ENCODE results near the gene MMP14.

The MMP14 gene

DNA sequence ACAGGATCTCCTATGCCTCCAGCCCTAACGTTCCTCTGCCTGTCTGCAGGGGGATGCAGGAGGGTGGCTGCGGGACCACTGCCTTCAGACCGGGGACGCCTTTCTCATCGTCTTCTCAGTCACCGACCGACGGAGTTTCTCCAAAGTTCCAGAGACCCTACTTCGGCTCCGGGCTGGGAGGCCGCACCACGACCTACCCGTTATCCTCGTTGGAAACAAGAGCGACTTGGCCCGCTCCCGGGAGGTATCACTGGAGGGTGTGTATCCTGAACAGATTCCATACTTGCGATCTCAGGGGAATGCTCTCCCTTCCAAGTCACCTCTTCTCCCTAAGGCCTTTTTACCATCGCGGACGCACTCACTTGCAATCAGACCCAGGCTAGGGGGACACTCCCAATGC, 49.6 kb downstream of the MMP14 start:
- H3K4me3 Mint-ChIP-seq = peak overlapping the region; percentile 71
- intact Hi-C loops (cut with micrococcal nuclease) = no loop called here
- peaks cover 52% of the 10 kb centered on the region for H3K4me1 Mint-ChIP-seq (ENCODE audit: low read depth)
- peak overlapping the region; percentile 6 for H3K27ac Mint-ChIP-seq
- peaks cover 32% of the 10 kb centered on the region for H3K27me3 Mint-ChIP-seq
- no peaks in the 10 kb centered on the region for H3K36me3 Mint-ChIP-seq (ENCODE audit: low read depth)
- no peaks in the 10 kb centered on the region for H3K9me3 Mint-ChIP-seq

DNA sequence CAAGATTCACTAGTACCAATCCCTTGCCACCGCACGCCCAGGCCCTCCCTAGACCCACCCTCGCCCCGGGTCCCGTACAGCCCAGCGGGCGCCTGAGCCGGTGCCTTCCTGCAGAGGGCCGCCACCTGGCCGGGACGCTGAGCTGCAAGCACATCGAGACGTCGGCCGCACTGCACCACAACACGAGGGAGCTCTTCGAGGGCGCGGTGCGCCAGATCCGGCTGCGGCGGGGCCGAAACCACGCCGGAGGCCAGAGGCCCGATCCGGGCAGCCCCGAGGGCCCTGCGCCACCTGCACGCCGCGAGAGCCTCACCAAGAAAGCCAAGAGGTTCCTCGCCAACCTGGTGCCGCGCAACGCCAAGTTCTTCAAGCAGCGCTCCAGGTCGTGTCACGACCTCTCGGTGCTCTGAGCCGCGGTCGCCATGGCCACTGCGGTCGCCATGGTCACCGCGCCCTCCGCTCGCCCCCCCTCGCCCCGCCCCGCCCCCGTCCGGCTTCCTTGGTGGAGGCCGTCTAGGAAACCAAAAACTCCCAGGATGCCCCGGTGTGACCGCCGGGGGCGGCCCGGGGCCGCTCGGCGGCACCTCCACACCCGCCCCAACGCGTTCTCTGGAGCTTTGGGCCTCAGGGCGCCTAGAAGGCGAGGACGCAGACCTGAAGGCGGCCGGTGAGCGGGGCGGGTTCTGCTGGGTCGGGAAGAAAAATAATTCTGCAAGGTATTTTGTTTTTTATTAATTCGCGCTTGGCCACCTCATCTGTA, 50.3 kb downstream of the MMP14 start:
- Mint-ChIP-seq H3K27me3 (peaks cover 32% of the 10 kb centered on the region), H3K36me3 (ENCODE audit: low read depth) (no peaks in the 10 kb centered on the region), H3K9me3 (no peaks in the 10 kb centered on the region), H3K27ac (peak overlapping the region; percentile 71), H3K4me1 (ENCODE audit: low read depth) (peaks cover 50% of the 10 kb centered on the region), H3K4me3 (peak overlapping the region; percentile 71)
- intact Hi-C loops (cut with micrococcal nuclease) = no loop called here

DNA sequence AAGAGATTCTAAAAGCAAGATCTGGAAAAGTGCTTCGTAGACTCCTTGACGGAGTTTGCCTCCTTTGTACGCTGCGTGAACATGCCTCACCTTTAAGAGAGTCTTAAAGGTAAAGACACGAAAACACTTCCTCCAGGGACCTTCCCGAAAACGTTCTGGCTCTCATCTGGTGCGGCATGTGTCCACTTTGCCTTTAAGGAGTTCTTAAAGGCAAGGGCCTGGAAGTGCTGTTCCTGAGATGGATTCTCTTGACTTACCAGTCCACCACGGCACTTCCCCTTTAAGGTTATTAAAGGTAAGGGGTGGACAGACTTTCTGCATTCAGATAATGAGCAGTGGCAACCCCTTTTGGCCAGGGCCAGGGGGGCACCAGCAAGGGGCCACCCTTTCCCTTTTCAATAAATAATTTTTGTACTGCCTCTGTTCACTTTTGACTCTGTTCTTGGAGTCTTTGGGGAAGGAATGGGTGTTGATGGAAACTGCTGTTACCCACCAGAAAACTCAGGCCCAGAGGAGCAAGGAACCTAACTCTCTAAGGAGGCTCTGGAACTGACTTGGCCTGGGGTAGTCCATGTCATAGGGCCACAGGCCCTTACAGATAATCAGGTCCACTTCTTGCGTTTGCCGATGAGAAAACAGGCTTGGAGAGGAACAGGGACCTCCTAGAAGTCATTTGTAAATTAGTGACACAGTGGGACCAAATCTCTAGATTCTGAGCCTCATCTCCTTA, 51.0 kb downstream of the MMP14 start:
- Mint-ChIP-seq H3K27me3 (peaks cover 24% of the 10 kb centered on the region), H3K9me3 (no peaks in the 10 kb centered on the region), H3K4me1 (ENCODE audit: low read depth) (peaks cover 44% of the 10 kb centered on the region), H3K27ac (peak overlapping the region; percentile 71), H3K4me3 (peak overlapping the region; percentile 71), H3K36me3 (ENCODE audit: low read depth) (peaks cover 3% of the 10 kb centered on the region)
- intact Hi-C loops (cut with micrococcal nuclease) = no loop called here

DNA sequence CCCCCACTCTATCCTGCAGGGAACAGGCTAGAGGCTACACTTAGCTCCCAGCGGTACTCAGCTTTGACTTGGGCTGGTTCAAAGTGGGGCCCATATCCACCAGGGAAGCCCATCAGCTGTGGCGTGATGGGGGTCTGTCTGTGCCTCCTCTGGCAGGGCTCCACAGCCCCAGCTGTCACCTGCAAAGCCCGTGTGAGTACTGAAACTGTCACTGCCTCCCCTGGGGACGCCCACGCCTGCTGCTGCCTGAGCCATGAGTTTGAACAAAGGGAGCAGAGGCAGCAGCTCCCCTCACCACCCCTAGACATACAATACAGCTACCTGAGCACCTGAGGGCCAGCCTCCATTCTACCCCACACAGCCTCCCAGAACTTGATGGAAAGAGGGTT, 51.6 kb downstream of the MMP14 start:
- Mint-ChIP-seq H3K4me1 (ENCODE audit: low read depth) (peaks cover 39% of the 10 kb centered on the region), H3K36me3 (ENCODE audit: low read depth) (peaks cover 8% of the 10 kb centered on the region), H3K4me3 (no peak overlapping the region), H3K27ac (no peak overlapping the region), H3K9me3 (no peaks in the 10 kb centered on the region), H3K27me3 (peaks cover 21% of the 10 kb centered on the region)
- intact Hi-C loops (cut with micrococcal nuclease) = no loop called here

DNA sequence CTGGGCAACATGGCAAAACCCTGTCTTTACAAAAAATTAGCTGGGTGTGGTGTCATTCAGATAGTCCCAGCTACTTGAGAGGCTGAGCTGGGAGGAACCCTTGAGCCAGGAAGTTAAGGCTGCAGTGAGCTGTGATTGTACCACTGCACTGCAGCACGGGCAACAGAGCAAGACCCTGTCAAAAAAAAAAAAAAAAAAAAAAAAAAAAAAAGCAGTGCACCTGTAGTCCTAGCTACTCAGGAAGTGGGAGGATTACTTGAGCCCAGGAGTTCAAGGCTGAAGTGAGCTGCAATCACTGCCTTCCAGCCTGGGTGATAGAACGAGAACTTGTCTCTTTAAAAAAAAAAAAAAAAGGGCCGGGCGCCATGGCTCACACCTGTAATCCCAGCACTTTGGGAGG, 52.3 kb downstream of the MMP14 start:
- Mint-ChIP-seq H3K36me3 (ENCODE audit: low read depth) (peaks cover 14% of the 10 kb centered on the region), H3K27me3 (peaks cover 19% of the 10 kb centered on the region), H3K27ac (no peak overlapping the region), H3K9me3 (no peaks in the 10 kb centered on the region), H3K4me3 (no peak overlapping the region), H3K4me1 (ENCODE audit: low read depth) (peaks cover 32% of the 10 kb centered on the region)
- intact Hi-C loops (cut with micrococcal nuclease) = no loop called here

DNA sequence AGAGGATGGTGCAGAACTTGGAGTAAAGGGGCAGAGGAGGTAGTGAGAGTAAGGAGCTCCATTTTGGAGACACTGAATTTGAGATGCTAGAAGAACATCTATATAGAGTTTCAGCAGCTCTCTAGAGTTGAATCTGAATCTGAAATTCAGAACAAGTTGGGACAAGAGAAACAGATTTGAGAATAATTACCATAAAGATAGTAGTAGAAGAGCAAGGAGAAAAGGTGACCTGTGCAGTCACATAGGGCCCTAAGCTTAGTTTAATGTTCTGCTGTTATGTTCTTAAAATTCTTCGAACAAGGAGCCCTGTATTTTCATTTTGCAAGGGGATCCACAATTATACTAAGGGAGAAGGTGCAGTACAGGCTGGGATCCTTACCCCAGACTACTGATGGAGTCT, 54.0 kb downstream of the MMP14 start:
- Mint-ChIP-seq H3K4me1 (ENCODE audit: low read depth) (peaks cover 15% of the 10 kb centered on the region), H3K27ac (no peak overlapping the region), H3K9me3 (no peaks in the 10 kb centered on the region), H3K27me3 (peaks cover 14% of the 10 kb centered on the region), H3K4me3 (no peak overlapping the region), H3K36me3 (ENCODE audit: low read depth) (peaks cover 14% of the 10 kb centered on the region)
- intact Hi-C loops (cut with micrococcal nuclease) = no loop called here

DNA sequence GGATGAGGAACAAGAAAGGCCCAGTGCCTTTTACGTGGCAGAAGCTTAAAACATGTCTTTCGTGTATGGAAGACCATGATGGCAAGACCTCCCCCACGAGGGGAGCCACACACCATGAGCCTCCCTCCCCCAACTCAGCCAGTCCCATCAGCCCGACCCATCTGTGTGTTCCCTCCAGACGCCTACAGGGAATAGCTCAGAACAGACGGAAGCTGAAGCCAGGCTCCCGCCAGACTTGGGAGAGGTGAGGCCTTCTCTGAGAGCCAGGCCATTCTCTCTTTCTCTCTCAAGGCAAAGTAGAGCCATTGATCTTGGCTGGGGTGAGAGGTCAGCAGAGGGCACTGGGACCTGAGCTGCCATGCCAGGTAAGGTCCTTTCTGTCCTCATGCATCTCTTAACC, 56.1 kb downstream of the MMP14 start:
- Mint-ChIP-seq H3K27me3 (peaks cover 4% of the 10 kb centered on the region), H3K27ac (no peak overlapping the region), H3K36me3 (ENCODE audit: low read depth) (peaks cover 14% of the 10 kb centered on the region), H3K4me1 (ENCODE audit: low read depth) (no peaks in the 10 kb centered on the region), H3K4me3 (no peak overlapping the region), H3K9me3 (no peaks in the 10 kb centered on the region)
- intact Hi-C loops (cut with micrococcal nuclease) = no loop called here

DNA sequence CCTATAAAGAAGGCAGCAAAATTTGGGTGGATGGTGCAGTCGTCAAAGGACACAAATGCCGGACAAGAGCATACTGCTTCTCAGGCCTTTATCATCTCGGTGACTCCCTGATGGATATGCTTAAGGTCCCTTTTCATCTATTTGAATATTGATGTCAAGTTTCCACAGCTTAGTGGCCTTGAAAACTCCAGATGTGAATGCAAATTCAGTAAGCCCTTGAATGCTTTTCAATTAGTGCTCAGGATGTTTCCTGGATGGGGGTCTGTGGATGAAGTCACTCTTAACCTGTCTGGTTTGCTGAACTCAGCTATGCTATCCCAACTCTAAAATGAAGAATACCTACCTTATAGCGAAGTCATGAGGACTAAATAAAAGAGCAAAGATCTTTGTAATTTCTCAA, 57.3 kb downstream of the MMP14 start:
- H3K4me3 Mint-ChIP-seq = no peak overlapping the region
- no peak overlapping the region for H3K27ac Mint-ChIP-seq
- H3K4me1 Mint-ChIP-seq (ENCODE audit: low read depth) = no peaks in the 10 kb centered on the region
- peaks cover 24% of the 10 kb centered on the region for H3K36me3 Mint-ChIP-seq (ENCODE audit: low read depth)
- intact Hi-C loops (cut with micrococcal nuclease) = no loop called here
- H3K27me3 Mint-ChIP-seq = no peaks in the 10 kb centered on the region
- no peaks in the 10 kb centered on the region for H3K9me3 Mint-ChIP-seq

DNA sequence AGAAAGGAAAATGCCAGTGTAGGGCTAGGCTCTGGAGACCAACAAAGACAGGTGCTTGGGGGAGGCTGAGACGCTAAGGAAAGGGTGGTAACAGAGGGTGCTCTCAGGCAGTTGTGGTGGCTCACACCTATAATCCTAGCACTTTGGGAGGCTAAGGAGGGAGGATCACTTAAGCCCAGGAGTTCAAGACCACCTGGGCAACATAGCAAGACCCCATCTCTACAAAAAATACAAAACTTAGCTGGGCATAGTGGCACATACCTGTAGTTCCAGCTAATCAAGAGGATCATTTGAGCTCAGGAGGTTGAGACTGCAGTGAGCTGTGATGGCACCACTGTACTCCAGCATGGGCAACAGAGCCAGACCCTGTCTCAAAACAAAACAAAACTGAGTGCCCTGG, 59.0 kb downstream of the MMP14 start:
- peaks cover 41% of the 10 kb centered on the region for H3K36me3 Mint-ChIP-seq (ENCODE audit: low read depth)
- H3K4me3 Mint-ChIP-seq = no peak overlapping the region
- no peaks in the 10 kb centered on the region for H3K4me1 Mint-ChIP-seq (ENCODE audit: low read depth)
- intact Hi-C loops (cut with micrococcal nuclease) = no loop called here
- no peaks in the 10 kb centered on the region for H3K27me3 Mint-ChIP-seq
- H3K9me3 Mint-ChIP-seq = no peaks in the 10 kb centered on the region
- H3K27ac Mint-ChIP-seq = no peak overlapping the region

DNA sequence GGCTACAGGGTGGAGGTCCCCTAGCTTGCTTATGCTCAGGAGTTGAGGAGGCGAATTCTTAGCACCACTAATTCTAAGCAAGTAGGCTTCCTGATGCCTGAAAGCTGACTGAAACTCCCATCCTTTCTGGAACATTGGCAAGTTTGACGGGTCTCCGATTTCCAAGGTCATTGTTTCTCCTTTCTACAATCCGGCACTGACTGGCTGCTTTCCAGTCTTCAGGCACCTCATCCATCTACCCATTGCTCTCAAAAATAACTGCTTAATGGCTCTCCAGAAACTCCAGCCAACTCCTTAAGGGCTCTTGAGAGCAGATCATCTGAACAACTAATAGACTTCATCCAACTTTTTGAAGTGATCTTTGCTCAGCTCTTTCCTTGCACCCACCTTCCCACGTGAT, 60.0 kb downstream of the MMP14 start:
- intact Hi-C loops (cut with micrococcal nuclease) = no loop called here
- Mint-ChIP-seq H3K4me1 (ENCODE audit: low read depth) (peaks cover 1% of the 10 kb centered on the region), H3K36me3 (ENCODE audit: low read depth) (peaks cover 51% of the 10 kb centered on the region), H3K4me3 (no peak overlapping the region), H3K27ac (no peak overlapping the region), H3K9me3 (no peaks in the 10 kb centered on the region), H3K27me3 (no peaks in the 10 kb centered on the region)

DNA sequence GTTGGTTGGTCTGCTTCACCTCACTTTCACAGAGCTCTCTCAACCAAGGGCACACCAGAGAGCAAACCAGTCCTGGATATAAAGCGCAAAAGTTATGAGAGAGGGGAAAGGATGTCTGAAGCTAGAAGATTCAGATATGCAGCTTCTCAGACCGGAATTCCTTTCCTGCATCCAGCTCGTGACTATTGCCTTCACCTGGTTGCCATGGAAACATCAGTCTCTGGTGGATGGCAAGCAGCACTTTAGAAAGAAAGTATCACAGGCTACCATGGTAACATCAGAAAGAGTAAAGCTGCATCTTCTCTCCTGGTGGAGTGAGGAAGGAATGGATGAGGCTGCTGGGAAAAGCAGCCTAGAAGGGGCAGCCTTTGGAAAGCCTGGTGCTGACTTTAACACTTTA, 60.4 kb downstream of the MMP14 start:
- intact Hi-C loops (cut with micrococcal nuclease) = no loop called here
- Mint-ChIP-seq H3K27me3 (no peaks in the 10 kb centered on the region), H3K4me3 (no peak overlapping the region), H3K9me3 (no peaks in the 10 kb centered on the region), H3K4me1 (ENCODE audit: low read depth) (peaks cover 4% of the 10 kb centered on the region), H3K27ac (no peak overlapping the region), H3K36me3 (ENCODE audit: low read depth) (peaks cover 55% of the 10 kb centered on the region)

DNA sequence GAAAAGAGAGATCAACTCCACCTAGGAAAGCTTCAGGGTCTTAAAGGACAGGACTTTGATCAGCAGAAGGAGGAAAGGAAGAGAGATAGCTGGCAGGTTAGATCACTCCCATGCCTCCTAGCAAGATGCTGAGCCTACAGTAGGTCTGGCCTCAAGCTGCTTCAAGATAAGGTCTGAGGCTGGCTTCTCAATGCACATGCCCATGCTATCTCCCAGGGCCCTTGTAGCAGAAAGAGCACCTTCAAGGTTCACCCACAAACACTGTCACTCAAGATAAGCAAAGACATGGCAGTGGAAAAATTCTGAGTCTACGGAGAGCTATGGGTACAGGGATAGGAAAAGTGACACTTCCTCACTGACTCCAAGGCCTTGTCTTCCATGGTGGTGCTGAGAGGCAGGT, 61.0 kb downstream of the MMP14 start:
- Mint-ChIP-seq H3K9me3 (no peaks in the 10 kb centered on the region), H3K4me3 (no peak overlapping the region), H3K27me3 (no peaks in the 10 kb centered on the region), H3K4me1 (ENCODE audit: low read depth) (peaks cover 4% of the 10 kb centered on the region), H3K27ac (no peak overlapping the region), H3K36me3 (ENCODE audit: low read depth) (peaks cover 59% of the 10 kb centered on the region)
- intact Hi-C loops (cut with micrococcal nuclease) = no loop called here

All from dendritic cell treated with granulocyte-macrophage colony-stimulating factor and Interleukin-4, amounts not matched to agents 40 ng/mL and 50 ng/mL, for 4 days (primary cell).